PC-9 (cell line): Measurements from ENCODE around the gene PRDM15.

Experiments used
- CTCF ChIP-seq: fragments of 200-600 bp; sonication (generic); conservative IDR thresholded peaks from 2 replicates; pipeline ENCODE4 v1.6.1; 2017; ENCODE audit warnings: mixed run types, antibody characterized with exemption, mild to moderate bottlenecking, moderate library complexity
- EZH2 ChIP-seq: fragments of 200-600 bp; sonication (generic); IDR thresholded peaks from 2 replicates; pipeline ENCODE4 v1.8.0; 2017; ENCODE audit warnings: antibody characterized with exemption, low read depth

GRCh38 chr21:41891132-41891531, 12.0 kb upstream of the PRDM15 start:
- TF ChIP-seq CTCF (no peak), EZH2 (no peak)
